K562 (cell line): Measurements from ENCODE around the gene PTPRG. TPM values are rescaled to one million over a fixed set of nuclear protein-coding genes. Genes with fewer than 3 reads are reported as not detected.

Source experiments
- ATAC-seq: fragments of 200-7000 bp; cut with Tn5 transposase; 3 replicates; pipeline ENCODE4 v1.9.1; 2020; ENCODE audit warnings: moderate library complexity
- BruUV-seq: library from RNA; stranded (reverse); fragments of 400-500 nt; replicated peaks from 2 replicates; lab custom pipeline; 2021; lab: Mats Ljungman, UMichigan
- CTCF ChIA-PET: fragments of 300-600 bp; formaldehyde crosslinking; extraction: SDS; loops from one replicate; lab custom pipeline; 2021; ENCODE audit warnings: low intra/inter-chr PET ratio; lab: Yijun Ruan, JAX
- POLR2A ChIA-PET: fragments of 300-600, 350-650 bp; sonication (Branson Sonifier 250); formaldehyde crosslinking; extraction: SDS; loops from one replicate; lab custom pipeline; 2021; ENCODE audit warnings: antibody characterized with exemption, inconsistent platforms; lab: Yijun Ruan, JAX
- DNase-seq, 4 experiments: peaks; one replicate each; pipeline versions ENCODE4 v3.0.0 to v3.0.0-alpha.2; 2011 to 2018; ENCODE audit warnings: low spot score in 3 of 4, mixed read lengths in 3 of 4; ENCODE audit errors: extremely low read depth in 1 of 4
- FAIRE-seq: peaks from 2 replicates; lab custom pipeline; 2011; peaks lifted over from hg19 to GRCh38; lab: Jason Lieb, UNC
- H2AFZ ChIP-seq: 2 replicates; pipeline ENCODE4 v1.6.0; 2011; ENCODE audit warnings: low read depth, low read length, control low read depth, inconsistent platforms
- H3K27ac ChIP-seq: fragments of 200-600 bp; 3 replicates; pipeline ENCODE4 v1.8.0; 2011; ENCODE audit warnings: low read depth, mild to moderate bottlenecking, control low read depth, inconsistent platforms, low read length, moderate library complexity, mixed read lengths; ENCODE audit errors: extremely low read depth
- H3K27me3 ChIP-seq, 2 experiments: fragments of 300-600 bp in 1 of 2; 2 replicates in 1 of 2; 3 replicates in 1 of 2; pipeline versions ENCODE4 v1.6.0 to v1.8.0; 2011; ENCODE audit warnings: inconsistent platforms in 2 of 2, low read length in 2 of 2, mild to moderate bottlenecking in 1 of 2, mixed read lengths in 1 of 2, moderate library complexity in 1 of 2; ENCODE audit not compliant: control insufficient read depth in 2 of 2, insufficient read depth in 2 of 2
- H3K36me3 ChIP-seq: fragments of 300-600 bp; 3 replicates; pipeline ENCODE4 v1.8.0; 2011; ENCODE audit warnings: mild to moderate bottlenecking, low read length, inconsistent platforms; ENCODE audit not compliant: control insufficient read depth, insufficient read depth
- H3K4me1 ChIP-seq, 2 experiments: fragments of 200-600 bp in 1 of 2; replicated peaks in 1 of 2; 2 replicates in 1 of 2; 3 replicates in 1 of 2; pipeline versions ENCODE4 v1.5.1 to v1.8.0; 2011; ENCODE audit warnings: inconsistent platforms in 2 of 2, low read length in 2 of 2, mild to moderate bottlenecking in 1 of 2, mixed read lengths in 1 of 2, moderate library complexity in 1 of 2; ENCODE audit not compliant: control insufficient read depth in 2 of 2, insufficient read depth in 2 of 2
- H3K4me2 ChIP-seq: 2 replicates; pipeline ENCODE4 v1.6.1; 2011; ENCODE audit warnings: low read length, control low read depth, inconsistent platforms, mixed read lengths; ENCODE audit not compliant: insufficient read depth
- H3K4me3 ChIP-seq: fragments of 200-600 bp; sonication (generic), shearing (Covaris generic); 2 replicates; pipeline ENCODE4 v1.5.1; 2016; ENCODE audit warnings: control low read depth, inconsistent platforms
- H3K79me2 ChIP-seq: fragments of 200-600 bp; 3 replicates; pipeline ENCODE4 v1.8.0; 2011; ENCODE audit warnings: low read length, inconsistent platforms; ENCODE audit not compliant: control insufficient read depth, insufficient read depth
- H3K9ac ChIP-seq, 2 experiments: 2 replicates each; pipeline versions ENCODE4 v1.6.0 to v1.6.1; 2011; ENCODE audit warnings: low read depth in 2 of 2, low read length in 2 of 2, control low read depth in 1 of 2, inconsistent platforms in 1 of 2, mild to moderate bottlenecking in 1 of 2, mixed read lengths in 1 of 2; ENCODE audit not compliant: insufficient read depth in 1 of 2
- H3K9me1 ChIP-seq: one replicate; pipeline ENCODE4 v1.6.0; 2011; ENCODE audit warnings: inconsistent platforms, mild to moderate bottlenecking, low read length, moderate library complexity; ENCODE audit not compliant: control insufficient read depth, insufficient read depth
- H3K9me3 ChIP-seq: replicated peaks from 2 replicates; pipeline ENCODE4 v1.5.1; 2011; ENCODE audit warnings: low read depth, low read length, inconsistent platforms; ENCODE audit not compliant: control insufficient read depth, insufficient read depth
- H4K20me1 ChIP-seq: replicated peaks from 2 replicates; pipeline ENCODE4 v1.6.1; 2011; ENCODE audit warnings: low read length, inconsistent platforms, mixed read lengths; ENCODE audit not compliant: control insufficient read depth, insufficient read depth
- CREM ChIP-seq: IDR thresholded peaks from 2 replicates; pipeline ENCODE4 v1.6.1; 2014; ENCODE audit warnings: antibody characterized with exemption, low read depth
- FOSL1 ChIP-seq: fragments of 200-800 bp; sonication (Bioruptor generic); conservative IDR thresholded peaks from 2 replicates; pipeline ENCODE4 v1.6.1; 2016; ENCODE audit warnings: missing genetic modification characterization, missing compliant biosample characterization
- GABPB1 ChIP-seq: sonication (generic); formaldehyde crosslinking; IDR thresholded peaks from 2 replicates; pipeline ENCODE4 v1.8.0; 2022; ENCODE audit warnings: mild to moderate bottlenecking, missing genetic modification reagents
- JUN ChIP-seq, 2 experiments: sonication (generic) in 1 of 2; formaldehyde crosslinking in 1 of 2; IDR thresholded peaks; 2 replicates each; pipeline versions ENCODE4 v1.6.1 to v1.8.0; 2012 to 2022; ENCODE audit warnings: borderline replicate concordance in 2 of 2, mild to moderate bottlenecking in 2 of 2, improper control_type of control experiment in 1 of 2, low read depth in 1 of 2, low read length in 1 of 2, missing genetic modification reagents in 1 of 2
- LEF1 ChIP-seq: fragments of 450-650 bp; IDR thresholded peaks from 2 replicates; pipeline ENCODE4 v1.6.1; 2016; ENCODE audit warnings: mild to moderate bottlenecking
- MECOM ChIP-seq: fragments of 250-450 bp; sonication (Bioruptor Pico); IDR thresholded peaks from 2 replicates; pipeline ENCODE4 v1.8.0; 2022; ENCODE audit warnings: inconsistent platforms
- ZNF263 ChIP-seq: sonication (generic); formaldehyde crosslinking; IDR thresholded peaks from 2 replicates; pipeline ENCODE4 v1.8.0; 2022; ENCODE audit warnings: mild to moderate bottlenecking, missing genetic modification reagents, borderline replicate concordance
- WGBS: fragments of 100-300 bp; shearing (Covaris generic); methylation state at CpG from one replicate; pipeline ENCODE4 v1.1.6; 2016; ENCODE audit warnings: low coverage, mixed read lengths; ENCODE audit not compliant: insufficient coverage; ENCODE audit errors: missing lambda C conversion rate; 5-methylcytosine and 5-hydroxymethylcytosine counted together
- in situ Hi-C: fragments of 300-500 bp; cut with MboI; formaldehyde crosslinking; loops from 4 replicates; pipeline ENCODE4 v1.15.0; 2018; ENCODE audit warnings: inconsistent platforms, mixed read lengths
- intact Hi-C: fragments of 100-400 bp; cut with micrococcal nuclease; formaldehyde crosslinking; loops from 2 replicates; pipeline ENCODE4 v1.14.2; 2022
- polyA plus RNA-seq, 8 experiments: library from polyadenylated mRNA; depleted of rRNA in 4 of 8; stranded (reverse) in 5 of 8; unstranded in 3 of 8; fragments of >200 nt; fragmentation: Nextera tagmentation in 2 of 8; fragmentation: Illumina TruSeq in 1 of 8; extraction: Ambion mirVana in 2 of 8; extraction: Trizol in 1 of 8; gene quantifications; 2 replicates each; pipeline versions ENCODE4 v1.2.1 to v1.2.3, GENCODE V29; 2011 to 2014; ENCODE audit warnings: inconsistent platforms in 1 of 8, missing spikeins in 1 of 8
- total RNA-seq, 7 experiments: library from RNA; depleted of rRNA in 6 of 7; stranded (reverse); fragments of >200 nt in 6 of 7; fragmentation: Illumina TruSeq in 2 of 7; extraction: Trizol in 2 of 7; gene quantifications; 2 replicates each; pipeline versions ENCODE4 v1.2.1 to v1.2.3, GENCODE V29; 2011 to 2021; ENCODE audit warnings: low replicate concordance in 1 of 7
- TF ChIP-seq, protein P1 (sequence below): fragments of 450-650 bp; formaldehyde crosslinking; IDR thresholded peaks from 2 replicates; pipeline ENCODE4 v1.4.0; 2022; ENCODE audit warnings: missing genetic modification characterization
- TF ChIP-seq, protein P2 (sequence below): fragments of 450-650 bp; IDR thresholded peaks from 2 replicates; pipeline ENCODE4 v1.6.1; 2016
- TF ChIP-seq, protein P3 (sequence below), 2 experiments: IDR thresholded peaks; 2 replicates each; pipeline ENCODE4 v1.6.1; 2012; ENCODE audit warnings: improper control_type of control experiment in 2 of 2, low read depth in 2 of 2, low read length in 2 of 2, borderline replicate concordance in 1 of 2
- TF ChIP-seq, protein P4 (sequence below): fragments of 450-650 bp; formaldehyde crosslinking; IDR thresholded peaks from 2 replicates; pipeline ENCODE4 v1.4.0; 2022; ENCODE audit warnings: mild to moderate bottlenecking, moderate library complexity
- TF ChIP-seq, protein P5 (sequence below): fragments of 450-650 bp; IDR thresholded peaks from 2 replicates; pipeline ENCODE4 v1.6.1; 2016; ENCODE audit warnings: missing biosample characterization, missing genetic modification characterization
- TF ChIP-seq, protein P6 (sequence below): fragments of 200-800 bp; sonication (Bioruptor generic); IDR thresholded peaks from 2 replicates; pipeline ENCODE4 v1.6.1; 2017; ENCODE audit warnings: missing genetic modification characterization, missing compliant biosample characterization

The PTPRG gene
- total and polyA plus RNA-seq, 9 of the 15 experiments (the other 6 are each of a cell fraction or from before 2014, with no cell fraction given) = 0.16 TPM; not detected in 8

DNA sequence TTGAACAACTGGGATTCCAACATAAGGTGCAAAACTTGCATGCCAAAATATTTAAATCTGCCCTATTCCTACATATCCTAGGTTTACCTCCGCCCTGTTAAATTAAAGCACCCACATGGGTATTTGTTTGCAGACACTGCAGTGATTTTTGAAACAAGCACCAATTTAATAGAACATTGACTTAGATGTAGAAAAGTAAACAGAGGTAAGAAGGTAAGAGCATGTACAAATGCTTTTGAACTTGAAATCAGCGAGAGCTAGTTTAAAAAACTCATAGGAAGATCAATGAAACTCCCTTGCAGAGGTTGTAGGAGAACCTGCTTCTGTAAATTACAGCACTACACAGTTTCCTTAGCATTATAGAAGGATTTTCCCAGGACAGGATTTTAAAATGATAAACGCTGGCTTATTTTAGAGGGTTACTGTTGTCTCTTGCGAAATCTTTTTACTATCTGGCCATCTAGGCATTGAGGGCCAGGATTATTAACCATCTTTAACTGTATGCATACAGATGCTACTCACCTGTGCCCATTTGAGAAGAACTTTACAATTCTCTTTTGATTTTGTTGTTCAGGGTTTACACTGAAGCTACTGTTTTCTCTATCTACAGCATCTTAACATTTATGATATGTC, 527.2 kb downstream of the PTPRG start:
- BruUV-seq = no TSS peak
- H3K9me1 ChIP-seq = no peaks in the 10 kb centered on the region
- H3K4me3 ChIP-seq = no peak overlapping the region
- no peak overlapping the region for H3K9ac ChIP-seq
- H3K27me3 ChIP-seq = no peaks in the 10 kb centered on the region
- H3K4me2 ChIP-seq = no peak overlapping the region
- no peak for FAIRE-seq
- H3K9me3 ChIP-seq = no peaks in the 10 kb centered on the region
- no peak for DNase-seq
- intact Hi-C loops (no loop called here), in situ Hi-C loops (no loop called here)
- H2AFZ ChIP-seq = no peak overlapping the region
- no peak for ATAC-seq
- no peaks in the 10 kb centered on the region for H3K36me3 ChIP-seq
- H4K20me1 ChIP-seq = no peaks in the 10 kb centered on the region
- ChIA-PET CTCF (no interaction called here), POLR2A (no interaction called here)
- no peak overlapping the region for H3K27ac ChIP-seq
- 3% methylated on average over 3 of the region's 4 CpGs for WGBS
- no peaks in the 10 kb centered on the region for H3K79me2 ChIP-seq
- H3K4me1 ChIP-seq = no peaks in the 10 kb centered on the region
- TF ChIP-seq, protein P1, sequence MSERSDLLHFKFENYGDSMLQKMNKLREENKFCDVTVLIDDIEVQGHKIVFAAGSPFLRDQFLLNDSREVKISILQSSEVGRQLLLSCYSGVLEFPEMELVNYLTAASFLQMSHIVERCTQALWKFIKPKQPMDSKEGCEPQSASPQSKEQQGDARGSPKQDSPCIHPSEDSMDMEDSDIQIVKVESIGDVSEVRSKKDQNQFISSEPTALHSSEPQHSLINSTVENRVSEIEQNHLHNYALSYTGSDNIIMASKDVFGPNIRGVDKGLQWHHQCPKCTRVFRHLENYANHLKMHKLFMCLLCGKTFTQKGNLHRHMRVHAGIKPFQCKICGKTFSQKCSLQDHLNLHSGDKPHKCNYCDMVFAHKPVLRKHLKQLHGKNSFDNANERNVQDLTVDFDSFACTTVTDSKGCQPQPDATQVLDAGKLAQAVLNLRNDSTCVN (CRISPR knock-in tag) = no peak
- TF ChIP-seq, protein P2, sequence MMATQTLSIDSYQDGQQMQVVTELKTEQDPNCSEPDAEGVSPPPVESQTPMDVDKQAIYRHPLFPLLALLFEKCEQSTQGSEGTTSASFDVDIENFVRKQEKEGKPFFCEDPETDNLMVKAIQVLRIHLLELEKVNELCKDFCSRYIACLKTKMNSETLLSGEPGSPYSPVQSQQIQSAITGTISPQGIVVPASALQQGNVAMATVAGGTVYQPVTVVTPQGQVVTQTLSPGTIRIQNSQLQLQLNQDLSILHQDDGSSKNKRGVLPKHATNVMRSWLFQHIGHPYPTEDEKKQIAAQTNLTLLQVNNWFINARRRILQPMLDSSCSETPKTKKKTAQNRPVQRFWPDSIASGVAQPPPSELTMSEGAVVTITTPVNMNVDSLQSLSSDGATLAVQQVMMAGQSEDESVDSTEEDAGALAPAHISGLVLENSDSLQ = no peak
- TF ChIP-seq, protein P3, sequence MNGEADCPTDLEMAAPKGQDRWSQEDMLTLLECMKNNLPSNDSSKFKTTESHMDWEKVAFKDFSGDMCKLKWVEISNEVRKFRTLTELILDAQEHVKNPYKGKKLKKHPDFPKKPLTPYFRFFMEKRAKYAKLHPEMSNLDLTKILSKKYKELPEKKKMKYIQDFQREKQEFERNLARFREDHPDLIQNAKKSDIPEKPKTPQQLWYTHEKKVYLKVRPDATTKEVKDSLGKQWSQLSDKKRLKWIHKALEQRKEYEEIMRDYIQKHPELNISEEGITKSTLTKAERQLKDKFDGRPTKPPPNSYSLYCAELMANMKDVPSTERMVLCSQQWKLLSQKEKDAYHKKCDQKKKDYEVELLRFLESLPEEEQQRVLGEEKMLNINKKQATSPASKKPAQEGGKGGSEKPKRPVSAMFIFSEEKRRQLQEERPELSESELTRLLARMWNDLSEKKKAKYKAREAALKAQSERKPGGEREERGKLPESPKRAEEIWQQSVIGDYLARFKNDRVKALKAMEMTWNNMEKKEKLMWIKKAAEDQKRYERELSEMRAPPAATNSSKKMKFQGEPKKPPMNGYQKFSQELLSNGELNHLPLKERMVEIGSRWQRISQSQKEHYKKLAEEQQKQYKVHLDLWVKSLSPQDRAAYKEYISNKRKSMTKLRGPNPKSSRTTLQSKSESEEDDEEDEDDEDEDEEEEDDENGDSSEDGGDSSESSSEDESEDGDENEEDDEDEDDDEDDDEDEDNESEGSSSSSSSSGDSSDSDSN (IDR thresholded peaks at IDR 0.05; ENCODE audit: borderline replicate concordance in 1 of 2, low read depth in 2 of 2, low read length in 2 of 2) = no peak
- TF ChIP-seq LEF1 (no peak), JUN (IDR thresholded peaks at IDR 0.05; ENCODE audit: borderline replicate concordance, low read depth, low read length) (no peak), JUN (CRISPR knock-in tag; IDR thresholded peaks at IDR 0.05; ENCODE audit: borderline replicate concordance) (no peak), CREM (no peak), MECOM (no peak), GABPB1 (CRISPR knock-in tag) (no peak), ZNF263 (CRISPR knock-in tag) (no peak), FOSL1 (tag) (no peak)
- TF ChIP-seq, protein P4, sequence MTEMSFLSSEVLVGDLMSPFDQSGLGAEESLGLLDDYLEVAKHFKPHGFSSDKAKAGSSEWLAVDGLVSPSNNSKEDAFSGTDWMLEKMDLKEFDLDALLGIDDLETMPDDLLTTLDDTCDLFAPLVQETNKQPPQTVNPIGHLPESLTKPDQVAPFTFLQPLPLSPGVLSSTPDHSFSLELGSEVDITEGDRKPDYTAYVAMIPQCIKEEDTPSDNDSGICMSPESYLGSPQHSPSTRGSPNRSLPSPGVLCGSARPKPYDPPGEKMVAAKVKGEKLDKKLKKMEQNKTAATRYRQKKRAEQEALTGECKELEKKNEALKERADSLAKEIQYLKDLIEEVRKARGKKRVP (CRISPR knock-in tag) = no peak
- TF ChIP-seq, protein P5, sequence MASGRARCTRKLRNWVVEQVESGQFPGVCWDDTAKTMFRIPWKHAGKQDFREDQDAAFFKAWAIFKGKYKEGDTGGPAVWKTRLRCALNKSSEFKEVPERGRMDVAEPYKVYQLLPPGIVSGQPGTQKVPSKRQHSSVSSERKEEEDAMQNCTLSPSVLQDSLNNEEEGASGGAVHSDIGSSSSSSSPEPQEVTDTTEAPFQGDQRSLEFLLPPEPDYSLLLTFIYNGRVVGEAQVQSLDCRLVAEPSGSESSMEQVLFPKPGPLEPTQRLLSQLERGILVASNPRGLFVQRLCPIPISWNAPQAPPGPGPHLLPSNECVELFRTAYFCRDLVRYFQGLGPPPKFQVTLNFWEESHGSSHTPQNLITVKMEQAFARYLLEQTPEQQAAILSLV (tag) = no peak
- TF ChIP-seq, protein P6, sequence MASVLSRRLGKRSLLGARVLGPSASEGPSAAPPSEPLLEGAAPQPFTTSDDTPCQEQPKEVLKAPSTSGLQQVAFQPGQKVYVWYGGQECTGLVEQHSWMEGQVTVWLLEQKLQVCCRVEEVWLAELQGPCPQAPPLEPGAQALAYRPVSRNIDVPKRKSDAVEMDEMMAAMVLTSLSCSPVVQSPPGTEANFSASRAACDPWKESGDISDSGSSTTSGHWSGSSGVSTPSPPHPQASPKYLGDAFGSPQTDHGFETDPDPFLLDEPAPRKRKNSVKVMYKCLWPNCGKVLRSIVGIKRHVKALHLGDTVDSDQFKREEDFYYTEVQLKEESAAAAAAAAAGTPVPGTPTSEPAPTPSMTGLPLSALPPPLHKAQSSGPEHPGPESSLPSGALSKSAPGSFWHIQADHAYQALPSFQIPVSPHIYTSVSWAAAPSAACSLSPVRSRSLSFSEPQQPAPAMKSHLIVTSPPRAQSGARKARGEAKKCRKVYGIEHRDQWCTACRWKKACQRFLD (CRISPR knock-in tag) = no peak
